AG04449 (cell line): ENCODE measurements around the gene POU2F3.
A peak's percentile ranks its signal among the peaks of the same experiment; 100 is the strongest.

ENCODE experiments used
- CTCF ChIA-PET: fragments of 350-600 bp; formaldehyde crosslinking; extraction: SDS; loops from one replicate; lab custom pipeline; 2021; ENCODE audit warnings: antibody characterized with exemption; lab: Yijun Ruan, JAX
- POLR2A ChIA-PET: fragments of 400-600, 350-600 bp; formaldehyde crosslinking; extraction: SDS; loops from one replicate; lab custom pipeline; 2020; ENCODE audit warnings: antibody characterized with exemption, inconsistent platforms; lab: Yijun Ruan, JAX
- DNase-seq: peaks from one replicate; pipeline ENCODE4 v3.0.0-alpha.2; 2010; ENCODE audit warnings: low read depth, low spot score
- H3K4me3 ChIP-seq: 2 replicates; pipeline ENCODE4 v1.5.1; 2011; ENCODE audit warnings: low read depth, mild to moderate bottlenecking, control low read depth, low read length
- CTCF ChIP-seq: IDR thresholded peaks from one replicate; pipeline ENCODE4 v1.5.1; 2011; ENCODE audit warnings: mild to moderate bottlenecking, moderate library complexity, low read length, control low read depth, inconsistent platforms; ENCODE audit not compliant: insufficient read depth; ENCODE audit errors: missing control alignments

Gene POU2F3

DNA sequence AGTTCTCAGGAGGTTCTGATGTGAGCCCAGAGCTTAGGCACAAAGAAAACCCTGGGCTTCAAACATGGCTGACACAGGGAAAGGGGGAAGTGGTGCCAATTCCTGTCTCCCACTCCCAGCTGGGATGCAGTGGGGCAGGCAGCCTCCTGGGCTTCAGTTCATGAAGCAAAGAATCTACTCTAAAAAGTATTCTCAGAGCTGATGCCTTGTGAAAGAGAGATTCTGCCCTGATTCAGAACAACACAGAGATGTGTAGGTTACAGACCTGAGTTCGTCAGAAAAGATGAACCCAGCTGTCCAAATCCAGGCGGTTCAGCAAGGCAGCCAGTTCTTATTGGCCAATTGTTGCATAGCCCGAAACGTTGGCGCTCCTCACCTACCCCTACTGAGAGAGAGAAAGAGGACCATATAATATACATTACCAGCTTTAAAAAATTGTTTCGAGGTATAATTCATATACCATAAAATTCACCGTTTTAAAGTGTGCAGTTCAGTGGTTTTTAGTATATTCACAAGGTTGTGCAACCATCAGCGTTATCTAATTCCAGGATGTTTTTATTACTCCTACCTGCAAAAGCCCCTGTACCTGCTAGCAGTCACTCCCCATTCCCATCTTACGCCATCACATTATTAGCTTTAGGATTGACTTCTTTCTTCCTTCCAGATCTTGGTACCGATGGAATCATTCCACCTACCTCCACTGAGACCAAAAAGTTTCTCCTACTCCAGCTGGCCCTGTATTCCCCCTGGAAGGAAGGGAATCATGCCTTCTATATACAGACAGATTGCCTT is 77.9 kb downstream of the POU2F3 start:
- no peak overlapping the region for H3K4me3 ChIP-seq
- ChIA-PET CTCF (interaction anchor here (0.8 to 13.4 kb wide), 8 partner anchors 10 to 149 kb away, joined by 3 to 137 read pairs (median 4); no protein-coding TSS in a partner anchor), POLR2A (interaction anchor here (0.6 kb wide), 1 partner anchor 12 kb away, joined by 4 read pairs; no protein-coding TSS in a partner anchor)
- DNase-seq = no peak
- TF ChIP-seq CTCF = no peak

DNA sequence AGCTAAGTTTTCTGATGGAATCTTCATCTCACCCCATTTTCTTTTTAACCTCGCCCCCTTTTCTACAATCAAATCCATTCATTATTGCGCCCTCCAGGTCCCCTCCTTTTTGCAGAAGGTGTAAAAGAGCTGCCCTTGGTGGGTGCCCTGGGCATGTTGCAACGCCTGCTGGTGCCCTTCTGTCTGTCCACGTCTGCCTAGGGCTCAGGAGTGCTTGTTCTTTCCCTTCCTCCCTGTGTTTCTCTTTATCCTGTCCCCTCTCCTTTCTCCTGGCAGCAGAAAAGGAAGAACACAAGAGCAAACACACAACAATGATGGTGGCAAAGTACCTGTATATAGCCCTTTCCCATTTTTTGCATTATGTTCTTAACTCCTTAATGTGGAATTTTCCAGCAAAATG is 79.0 kb downstream of the POU2F3 start:
- TF ChIP-seq CTCF = no peak
- ChIA-PET POLR2A (no interaction called here), CTCF (interaction anchor here (0.9 to 13.4 kb wide), 5 partner anchors 11 to 149 kb away, joined by 3 to 137 read pairs (median 5); no protein-coding TSS in a partner anchor)

DNA sequence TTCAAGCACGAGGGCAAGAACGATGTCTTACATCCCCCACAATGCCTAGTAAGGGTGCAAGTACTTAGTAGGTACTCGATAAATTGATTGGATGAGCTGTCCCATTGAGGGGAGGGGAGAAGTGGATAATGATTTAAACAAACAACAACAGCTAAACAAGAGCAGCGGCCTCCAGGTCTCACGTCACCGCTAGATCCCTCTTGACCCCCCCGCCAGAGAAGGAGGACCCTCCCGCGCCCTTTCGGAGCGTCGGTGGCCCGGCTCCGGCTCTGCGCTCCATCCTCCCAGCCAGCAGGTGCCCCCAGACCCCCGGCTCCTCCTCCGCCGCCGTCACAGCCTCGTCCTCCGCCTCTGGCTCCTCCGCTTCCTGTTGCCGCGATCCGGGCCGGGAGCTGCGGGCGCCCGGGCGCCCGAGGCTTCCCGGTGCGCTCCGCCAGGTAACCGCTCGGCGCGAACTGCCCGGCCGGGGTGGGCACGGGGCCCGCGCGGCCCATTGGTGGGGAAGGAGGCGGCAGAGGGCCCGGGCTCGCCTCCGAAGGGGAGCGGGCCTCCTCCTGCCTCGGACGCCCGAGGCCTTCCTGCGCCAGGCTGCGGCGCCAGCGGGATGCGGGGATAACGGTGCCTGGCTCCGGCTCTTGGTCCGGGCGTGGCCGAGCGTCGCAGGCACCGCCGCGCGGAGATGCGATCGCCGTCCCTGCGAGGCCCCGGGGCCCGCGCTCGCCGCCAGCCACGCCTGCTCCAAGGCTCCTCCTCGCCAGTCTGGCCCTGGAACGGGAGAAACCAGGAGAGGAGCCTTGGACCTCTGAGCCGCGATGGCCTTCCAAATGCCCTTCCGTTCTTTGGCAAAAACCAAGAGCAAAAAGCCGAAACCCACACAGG is 85.2 kb downstream of the POU2F3 start, which contains the start of gene TLCD5:
Gene TLCD5, plus strand, starts transcription at position 368 of the 879 bp plus-strand sequence. CDS start 2,143 bp downstream, outside the sequence.
- ChIA-PET CTCF (interaction anchor here (1.0 to 1.5 kb wide), 7 partner anchors 9 to 36 kb away, joined by 3 to 8 read pairs (median 3); no protein-coding TSS in a partner anchor), POLR2A (no interaction called here)
- TF ChIP-seq CTCF = peak; percentile 36
- H3K4me3 ChIP-seq = peak within 1 kb of the TSS; percentile 70
- no peak for DNase-seq

More for the DNA sequence above, 79.0 kb downstream of the POU2F3 start:
- no peak for DNase-seq
- H3K4me3 ChIP-seq = no peak overlapping the region

DNA sequence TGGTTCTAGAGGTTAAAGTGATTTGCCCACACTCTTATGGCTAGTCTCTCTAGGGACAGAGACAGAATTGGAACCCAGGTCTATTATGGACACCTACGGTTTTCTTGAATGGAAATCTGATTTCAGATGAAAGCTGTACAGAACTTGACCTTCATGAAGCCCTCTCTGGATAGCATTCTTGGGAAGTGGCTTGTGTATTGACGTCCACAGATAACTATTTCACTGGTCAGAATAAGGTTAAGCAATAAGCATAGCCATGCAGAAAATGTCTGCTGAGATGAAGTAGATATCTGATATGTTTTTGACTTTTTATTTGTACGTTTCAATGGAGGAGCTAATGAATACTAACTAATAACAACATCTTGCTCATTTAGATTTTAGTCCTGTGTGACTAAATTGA is 86.3 kb downstream of the POU2F3 start:
- CTCF ChIA-PET = interaction anchor here (1.0 to 2.0 kb wide), 8 partner anchors 9 to 157 kb away, joined by 3 to 15 read pairs (median 3); no protein-coding TSS in a partner anchor
- H3K4me3 ChIP-seq = peak overlapping the region; percentile 70
- TF ChIP-seq CTCF = no peak
- no peak for DNase-seq
- POLR2A ChIA-PET = interaction anchor here (0.9 kb wide), 1 partner anchor 19 kb away, joined by 3 read pairs; no protein-coding TSS in a partner anchor

GRCh38 chr11:120326845-120327281 is 86.9 kb downstream of the POU2F3 start:
- no peak for DNase-seq
- POLR2A ChIA-PET = interaction anchor here (0.9 kb wide), 1 partner anchor 20 kb away, joined by 3 read pairs; no protein-coding TSS in a partner anchor
- H3K4me3 ChIP-seq = no peak overlapping the region
- CTCF ChIA-PET = interaction anchor here (1.0 to 2.0 kb wide), 7 partner anchors 8 to 158 kb away, joined by 3 to 15 read pairs (median 3); no protein-coding TSS in a partner anchor
- TF ChIP-seq CTCF = no peak
